Mammary epithelial cell (primary cell): ENCODE measurements around the gene PUDP.

Experiments
- CTCF ChIP-seq, 2 donors: IDR thresholded peaks in 1 of 2; conservative IDR thresholded peaks in 1 of 2; 2 replicates each; pipeline ENCODE4 v1.5.1; 2011 to 2012; ENCODE audit warnings: inconsistent platforms in 2 of 2, low read length in 2 of 2, mild to moderate bottlenecking in 2 of 2, control low read depth in 1 of 2, low read depth in 1 of 2; ENCODE audit not compliant: insufficient read depth in 1 of 2; ENCODE audit errors: extremely low read depth in 1 of 2
- EZH2 ChIP-seq: IDR thresholded peaks from 2 replicates; pipeline ENCODE4 v1.6.1; 2012; ENCODE audit warnings: low read length, inconsistent platforms, borderline replicate concordance

GRCh38 chrX:7143941-7144525, 3.9 kb downstream of the PUDP start:
- TF ChIP-seq EZH2 (no peak), CTCF (conservative IDR thresholded peaks at IDR 0.05 in 1 of 2, IDR thresholded peaks at IDR 0.05 in 1 of 2; ENCODE audit: extremely low read depth in 1 of 2, insufficient read depth in 1 of 2, low read depth in 1 of 2, low read length in 2 of 2) (no peak)
